ENCODE results near the gene CASKIN1.

- no peak for TF ChIP-seq SP1 (IDR thresholded peaks at IDR 0.05; ENCODE audit: low read depth)
- TF ChIP-seq POLR2AphosphoS5 (IDR thresholded peaks at IDR 0.05; ENCODE audit: low read depth, low read length) = no peak
Measured at GRCh38 chr16:2170587-2171435, 25.6 kb downstream of the CASKIN1 start.
